B cell (primary cell): Measurements from ENCODE around the gene DNAJB9. TPM values are rescaled to one million over a fixed set of nuclear protein-coding genes. Genes with fewer than 3 reads are reported as not detected.

ENCODE experiments used
- ATAC-seq: fragments of 200-7000 bp; cut with Tn5 transposase; one replicate; pipeline ENCODE4 v1.10.0; 2021; ENCODE audit warnings: low read depth, mild to moderate bottlenecking, moderate number of reproducible peaks, moderate library complexity
- CTCF ChIA-PET: fragments of 350-600 bp; sonication (Branson Sonifier 250); formaldehyde crosslinking; loops from one replicate; lab custom pipeline; 2021; ENCODE audit warnings: antibody characterized with exemption, inconsistent platforms; lab: Charles Lee
- POLR2A ChIA-PET: fragments of 350-600 bp; sonication (Branson Sonifier 250); formaldehyde crosslinking; loops from one replicate; lab custom pipeline; 2021; ENCODE audit warnings: antibody characterized with exemption; lab: Charles Lee
- DNase-seq: peaks from one replicate; pipeline ENCODE4 v3.0.0; 2013
- H2AFZ ChIP-seq: 2 replicates; pipeline ENCODE4 v1.6.1; 2012; ENCODE audit warnings: mild to moderate bottlenecking, low read depth, low read length; ENCODE audit not compliant: insufficient read depth, poor library complexity, severe bottlenecking
- H3K27ac ChIP-seq, 2 donors: 1 replicate in 1 of 2; 2 replicates in 1 of 2; pipeline ENCODE4 v1.5.1; 2012 to 2013; ENCODE audit warnings: low read length in 2 of 2, mild to moderate bottlenecking in 2 of 2, moderate library complexity in 1 of 2
- H3K27me3 ChIP-seq, 4 experiments: fragments of 200-600 bp in 1 of 4; sonication (generic) in 1 of 4; replicated peaks in 1 of 4; 1 replicate in 2 of 4; 2 replicates in 2 of 4; pipeline versions ENCODE4 v1.6.1 to v1.7.0; 2013 to 2016; ENCODE audit warnings: low read length in 3 of 4, mild to moderate bottlenecking in 2 of 4, mixed read lengths in 1 of 4, moderate library complexity in 1 of 4; ENCODE audit not compliant: insufficient read depth in 4 of 4, control insufficient read depth in 3 of 4; ENCODE audit errors: control extremely low read depth in 1 of 4
- H3K36me3 ChIP-seq, 2 experiments: replicated peaks in 1 of 2; 1 replicate in 1 of 2; 2 replicates in 1 of 2; pipeline versions ENCODE4 v1.6.1 to v1.7.1; 2013; ENCODE audit warnings: low read length in 1 of 2; ENCODE audit not compliant: insufficient read depth in 2 of 2, control insufficient read depth in 1 of 2; ENCODE audit errors: control extremely low read depth in 1 of 2, extremely low read depth in 1 of 2
- H3K4me1 ChIP-seq, 2 donors: fragments of 200-600 bp in 1 of 2; sonication (generic) in 1 of 2; 1 replicate in 1 of 2; 2 replicates in 1 of 2; pipeline versions ENCODE4 v1.5.1 to v1.6.1; 2013 to 2017; ENCODE audit warnings: low read length in 2 of 2; ENCODE audit not compliant: control insufficient read depth in 2 of 2, insufficient read depth in 2 of 2
- H3K4me2 ChIP-seq: replicated peaks from 2 replicates; pipeline ENCODE3; 2012; ENCODE audit warnings: mild to moderate bottlenecking, low read depth, low read length; ENCODE audit not compliant: poor library complexity, severe bottlenecking
- H3K4me3 ChIP-seq, 5 experiments: fragments of 200-600 bp in 1 of 5; sonication (generic) in 1 of 5; 1 replicate in 3 of 5; 2 replicates in 2 of 5; pipeline versions ENCODE4 v1.5.1 to v1.7.0; 2011 to 2016; ENCODE audit warnings: low read length in 4 of 5, mild to moderate bottlenecking in 4 of 5, low read depth in 2 of 5, control low read depth in 1 of 5, moderate library complexity in 1 of 5; ENCODE audit not compliant: insufficient read depth in 1 of 5; ENCODE audit errors: control extremely low read depth in 1 of 5, extremely low read depth in 1 of 5
- H3K79me2 ChIP-seq: fragments of 200-600 bp; sonication (generic); one replicate; pipeline ENCODE4 v1.6.0; 2016; ENCODE audit warnings: low read length; ENCODE audit not compliant: control insufficient read depth, insufficient read depth
- H3K9ac ChIP-seq: fragments of 200-600 bp; sonication (generic); 2 replicates; pipeline ENCODE4 v1.6.1; 2017; ENCODE audit warnings: mild to moderate bottlenecking, low read length, moderate library complexity
- H3K9me3 ChIP-seq, 3 donors: one replicate each; pipeline versions ENCODE4 v1.6.1 to v1.7.1; 2013; ENCODE audit warnings: low read length in 2 of 3; ENCODE audit not compliant: control insufficient read depth in 2 of 3, insufficient read depth in 1 of 3; ENCODE audit errors: control extremely low read depth in 1 of 3
- H4K20me1 ChIP-seq: 2 replicates; pipeline ENCODE4 v1.6.0; 2012; ENCODE audit warnings: mild to moderate bottlenecking, low read length; ENCODE audit not compliant: insufficient read depth, control insufficient read depth, poor library complexity, severe bottlenecking
- H3K27ac Mint-ChIP-seq: one replicate; pipeline ENCODE4 v1.8.0; 2021; ENCODE audit warnings: mixed read lengths
- H3K27me3 Mint-ChIP-seq: one replicate; pipeline ENCODE4 v1.8.0; 2021; ENCODE audit warnings: mixed read lengths
- H3K4me1 Mint-ChIP-seq: one replicate; pipeline ENCODE4 v1.8.0; 2021; ENCODE audit warnings: mixed read lengths
- H3K4me3 Mint-ChIP-seq: one replicate; pipeline ENCODE4 v1.8.0; 2021; ENCODE audit warnings: mixed read lengths
- H3K9me3 Mint-ChIP-seq: one replicate; pipeline ENCODE4 v1.8.0; 2022; ENCODE audit warnings: mixed read lengths; ENCODE audit not compliant: insufficient read depth
- CTCF ChIP-seq: fragments of 200-600 bp; IDR thresholded peaks from one replicate; pipeline ENCODE4 v1.8.0; 2022; ENCODE audit warnings: antibody characterized with exemption, mild to moderate bottlenecking
- EZH2 ChIP-seq: IDR thresholded peaks from 2 replicates; pipeline ENCODE4 v1.6.1; 2012; ENCODE audit warnings: borderline replicate concordance, low read depth, mild to moderate bottlenecking, moderate library complexity, low read length; ENCODE audit not compliant: insufficient read depth, poor library complexity, severe bottlenecking
- WGBS: methylation state at CpG from one replicate; pipeline ENCODE4 v1.1.5; 2013; ENCODE audit warnings: missing lambda C conversion rate; ENCODE audit not compliant: insufficient coverage; 5-methylcytosine and 5-hydroxymethylcytosine counted together
- intact Hi-C: fragments of 100-400 bp; cut with micrococcal nuclease; formaldehyde crosslinking; loops from one replicate; pipeline ENCODE4 v1.10.0; 2022
- polyA plus RNA-seq: library from polyadenylated mRNA; depleted of rRNA; stranded (reverse); fragments of >200 nt; gene quantifications from 2 replicates; pipeline ENCODE4 v1.2.3, GENCODE V29; 2012
- total RNA-seq, 2 donors: library from RNA; stranded (reverse); fragments of 120-200 nt in 1 of 2; gene quantifications; 1 replicate in 1 of 2; 2 replicates in 1 of 2; pipeline versions ENCODE4 v1.2.3 to v1.2.4, GENCODE V29; 2013 to 2022

DNAJB9 gene
- total and polyA plus RNA-seq, 2 donors (not counting 1 experiment from before 2014, with no cell fraction given), result 19.5 to 23.1 TPM

GRCh38 chr7:108603656-108604306, 34.1 kb downstream of the DNAJB9 start:
- peaks cover 0 to 5% (median 1%) of the 10 kb centered on the region in 4 experiments for H3K27me3 ChIP-seq
- H3K36me3 ChIP-seq, result no peaks in the 10 kb centered on the region
- H3K4me1 ChIP-seq, result no peaks in the 10 kb centered on the region
- DNase-seq (no peak), ATAC-seq (no peak)
- no peaks in the 10 kb centered on the region for H3K79me2 ChIP-seq
- 97% methylated on average over 2 of the region's 8 CpGs for WGBS
- H3K27ac ChIP-seq, result no peak overlapping the region
- no peak for TF ChIP-seq CTCF
- CTCF ChIA-PET, result interaction anchor here (1.0 to 1.2 kb wide), 2 partner anchors 8 to 14 kb away, joined by 3 to 4 read pairs; no protein-coding TSS in a partner anchor
- no peak overlapping the region for H3K9ac ChIP-seq
- no peak overlapping the region for H2AFZ ChIP-seq
- POLR2A ChIA-PET, result no interaction called here
- no peak overlapping the region for H3K27ac Mint-ChIP-seq
- peaks cover 2% of the 10 kb centered on the region for H3K4me1 Mint-ChIP-seq
- H3K9me3 ChIP-seq, result no peaks in the 10 kb centered on the region
- H3K27me3 Mint-ChIP-seq, result peaks cover 18% of the 10 kb centered on the region
- intact Hi-C loops, result no loop called here
- no peak overlapping the region for H3K4me2 ChIP-seq
- no peak overlapping the region for H3K4me3 ChIP-seq
- H4K20me1 ChIP-seq, result no peaks in the 10 kb centered on the region
- H3K9me3 Mint-ChIP-seq, result no peaks in the 10 kb centered on the region
- H3K4me3 Mint-ChIP-seq, result no peak overlapping the region

GRCh38 chr7:108604307-108605077, 34.8 kb downstream of the DNAJB9 start:
- H3K27me3 Mint-ChIP-seq, result peaks cover 11% of the 10 kb centered on the region
- no peak overlapping the region for H3K4me2 ChIP-seq
- POLR2A ChIA-PET, result no interaction called here

More at GRCh38 chr7:108604307-108605077, 34.8 kb downstream of the DNAJB9 start:
- DNase-seq (no peak), ATAC-seq (no peak)
- Mint-ChIP-seq H3K4me3 (no peak overlapping the region), H3K27ac (no peak overlapping the region), H3K4me1 (peaks cover 2% of the 10 kb centered on the region), H3K9me3 (no peaks in the 10 kb centered on the region)
- H3K9me3 ChIP-seq, result no peaks in the 10 kb centered on the region
- H2AFZ ChIP-seq, result no peak overlapping the region
- no peaks in the 10 kb centered on the region for H3K36me3 ChIP-seq
- intact Hi-C loops, result no loop called here
- H3K27me3 ChIP-seq, result peaks cover 0 to 5% (median 1%) of the 10 kb centered on the region in 4 experiments
- no peaks in the 10 kb centered on the region for H4K20me1 ChIP-seq
- H3K4me1 ChIP-seq, result no peaks in the 10 kb centered on the region
- H3K9ac ChIP-seq, result no peak overlapping the region
- H3K27ac ChIP-seq, result no peak overlapping the region
- 70% methylated on average over 3 of the region's 11 CpGs for WGBS
- H3K79me2 ChIP-seq, result no peaks in the 10 kb centered on the region
- H3K4me3 ChIP-seq, result no peak overlapping the region
- TF ChIP-seq EZH2 (no peak), CTCF (no peak)
- CTCF ChIA-PET, result no interaction called here
